ENCODE measurements around the gene IQSEC3. TPM values are rescaled to one million over a fixed set of nuclear protein-coding genes. Genes with fewer than 3 reads are reported as not detected.
"Not testable (repeated sequence)": the region's sequence is repeated elsewhere in the genome, so short reads cannot be mapped to it uniquely, and the experiment has no call there.

The IQSEC3 gene
- total RNA-seq, 1 donor from 2014 or later: not detected

DNA sequence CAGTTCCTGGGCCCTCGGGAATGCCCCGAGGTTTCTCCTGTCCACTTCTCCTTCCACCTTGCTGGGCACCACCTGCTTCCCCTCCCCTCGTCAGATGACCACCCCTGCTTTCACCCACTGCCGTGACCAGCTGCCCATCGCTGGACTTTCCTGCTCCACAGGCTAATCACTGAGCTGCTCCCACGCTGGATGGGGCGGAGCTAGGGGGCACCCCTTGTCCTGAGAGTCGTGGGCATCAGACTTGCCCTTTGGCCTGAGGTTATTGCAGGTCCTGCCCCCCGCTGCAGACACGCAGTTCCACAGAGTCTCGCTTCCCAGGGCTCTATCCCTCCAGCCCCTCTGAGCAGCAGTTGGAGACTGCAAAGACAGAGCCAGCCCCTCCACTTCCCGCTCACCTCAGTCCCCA is 147.0 kb downstream of the IQSEC3 start:
- DNase-seq (ENCODE audit: low read depth, low spot score): no peak

- no peak for DNase-seq (ENCODE audit: low read depth, low spot score)
These were observed 147.6 kb downstream of the IQSEC3 start, which contains the start of gene SLC6A12 for GRCh38 chr12:214003-214741. Gene SLC6A12 (minus strand): TSS chr12:214157. CDS start chr12:209986, 4,171 bp downstream.

DNA sequence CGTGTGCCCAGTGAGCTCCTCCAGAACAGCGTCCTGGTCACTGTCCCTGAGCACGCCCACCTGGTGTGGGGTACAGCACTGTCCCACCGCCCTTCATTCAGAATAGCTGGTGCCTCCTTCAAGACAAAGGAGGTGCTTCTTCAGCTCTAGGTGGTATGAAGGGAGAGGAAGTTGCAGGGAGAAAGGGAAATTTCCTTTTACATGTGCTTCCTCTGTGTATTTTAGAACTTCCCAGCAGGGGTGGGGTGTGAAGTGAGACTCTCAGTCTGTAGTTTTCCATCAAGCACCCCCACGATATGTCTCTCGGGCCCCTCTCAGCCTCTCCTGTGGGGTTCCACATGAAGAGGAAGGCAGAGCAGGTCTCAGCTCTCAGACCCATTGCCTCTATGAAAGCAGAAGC is 148.5 kb downstream of the IQSEC3 start:
- DNase-seq (ENCODE audit: low read depth, low spot score): no peak

DNA sequence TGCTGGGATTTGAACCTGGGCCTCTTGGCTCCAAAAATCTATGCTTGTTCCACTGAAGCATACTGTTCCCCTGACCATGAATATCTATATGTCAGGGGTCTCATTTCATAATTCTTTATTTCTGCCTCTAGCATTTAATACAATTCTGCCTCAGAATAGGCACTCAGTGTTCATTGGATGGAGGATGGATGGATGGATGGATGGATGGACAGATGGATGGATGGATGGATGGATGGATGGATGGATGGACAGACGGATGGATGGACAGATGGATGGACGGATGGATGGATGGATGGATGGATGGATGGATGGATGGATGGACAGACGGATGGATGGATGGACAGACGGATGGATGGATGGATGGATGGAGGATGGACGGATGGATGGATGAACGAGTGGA is 150.5 kb downstream of the IQSEC3 start:
- not testable (repeated sequence) for DNase-seq (ENCODE audit: low read depth, low spot score)

DNA sequence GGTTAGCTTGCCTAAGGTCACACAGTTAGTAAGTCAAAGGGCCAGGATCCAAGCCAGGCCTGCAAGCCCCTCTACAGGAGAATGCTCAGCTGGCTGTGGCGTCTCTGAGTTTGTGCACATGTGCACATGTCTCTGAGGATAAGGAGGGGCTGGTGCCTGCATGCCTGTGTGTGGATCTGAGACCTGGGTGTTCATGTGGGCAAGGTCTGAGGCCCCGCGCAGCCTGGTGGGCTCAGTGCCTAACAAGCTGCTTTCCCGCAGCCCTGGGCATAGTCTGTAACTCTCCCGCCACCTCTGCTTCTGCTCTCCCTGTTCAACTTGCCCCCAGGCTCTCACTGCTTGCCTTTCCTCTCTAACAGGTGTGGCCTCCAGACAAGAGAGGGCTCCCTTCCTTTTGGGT is 151.7 kb downstream of the IQSEC3 start:
- DNase-seq (ENCODE audit: low read depth, low spot score): no peak

GRCh38 chr12:218728-219590 is 152.4 kb downstream of the IQSEC3 start:
- no peak for DNase-seq (ENCODE audit: low read depth, low spot score)

DNA sequence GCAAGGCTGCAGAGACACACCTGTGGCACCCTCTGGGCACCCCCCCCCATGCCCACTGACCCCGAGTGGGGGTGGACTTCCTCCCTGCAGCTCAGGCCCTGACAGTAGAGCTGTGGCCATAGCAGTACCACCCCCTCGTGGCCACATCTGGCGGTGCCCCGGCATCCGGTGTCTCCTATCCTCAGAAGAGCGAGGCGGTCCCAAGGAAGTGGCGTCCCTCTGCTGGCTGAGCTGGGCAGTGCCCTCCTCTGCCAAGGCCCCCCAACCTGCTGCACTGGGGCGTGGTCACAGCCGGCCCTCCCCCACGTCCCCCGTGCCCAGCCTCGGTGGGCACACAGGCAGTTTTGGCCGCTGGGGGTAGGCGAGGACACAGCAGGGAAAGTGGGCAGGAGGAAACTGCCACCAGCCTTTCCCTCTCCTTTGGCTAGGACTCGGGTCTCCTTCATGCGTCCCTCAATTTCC is 153.4 kb downstream of the IQSEC3 start:
- DNase-seq (ENCODE audit: low read depth, low spot score): no peak

DNA sequence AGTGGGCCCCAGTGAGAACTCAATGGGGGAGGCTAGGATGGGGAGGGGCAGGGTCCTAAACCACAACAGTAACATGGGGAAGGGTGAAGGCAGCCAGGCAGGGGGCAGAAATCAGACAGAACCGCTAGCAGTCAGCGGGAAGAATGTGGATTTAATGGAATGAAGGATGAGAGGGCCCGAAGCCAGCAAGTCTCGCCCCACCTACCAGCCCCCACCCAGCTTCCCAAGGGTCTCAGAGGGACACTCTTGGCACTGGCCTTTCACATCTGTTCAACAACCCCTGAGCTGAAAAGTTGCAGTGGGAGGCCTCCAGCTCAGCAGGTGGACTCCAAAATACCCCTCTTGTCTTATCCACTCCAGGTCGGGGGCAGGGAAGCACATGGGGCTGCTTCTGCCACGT is 153.9 kb downstream of the IQSEC3 start:
- no peak for DNase-seq (ENCODE audit: low read depth, low spot score)

GRCh38 chr12:220946-221550 is 154.5 kb downstream of the IQSEC3 start:
- no peak for DNase-seq (ENCODE audit: low read depth, low spot score)

GRCh38 chr12:221736-222135 is 155.2 kb downstream of the IQSEC3 start:
- DNase-seq (ENCODE audit: low read depth, low spot score): no peak

DNA sequence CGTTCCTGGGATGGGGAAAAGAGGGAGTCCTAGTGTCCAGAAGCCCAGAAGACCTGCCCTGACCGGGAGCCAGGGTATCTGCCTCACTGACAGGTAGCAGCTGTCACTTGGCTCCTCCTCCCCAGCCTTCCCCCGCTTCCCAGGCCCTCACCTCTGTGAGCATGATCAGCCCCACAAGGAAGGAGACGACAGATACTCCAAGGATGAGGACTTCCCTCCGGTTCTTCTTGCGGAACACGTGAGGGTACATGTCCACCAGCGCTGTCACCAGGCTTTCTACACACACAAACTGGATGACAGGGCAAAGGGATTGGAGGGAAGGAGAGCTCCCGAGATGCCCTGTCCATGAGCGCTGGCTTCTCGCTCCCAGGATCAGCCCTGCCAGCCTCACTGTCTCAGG is 157.3 kb downstream of the IQSEC3 start:
- DNase-seq (ENCODE audit: low read depth, low spot score): no peak

DNA sequence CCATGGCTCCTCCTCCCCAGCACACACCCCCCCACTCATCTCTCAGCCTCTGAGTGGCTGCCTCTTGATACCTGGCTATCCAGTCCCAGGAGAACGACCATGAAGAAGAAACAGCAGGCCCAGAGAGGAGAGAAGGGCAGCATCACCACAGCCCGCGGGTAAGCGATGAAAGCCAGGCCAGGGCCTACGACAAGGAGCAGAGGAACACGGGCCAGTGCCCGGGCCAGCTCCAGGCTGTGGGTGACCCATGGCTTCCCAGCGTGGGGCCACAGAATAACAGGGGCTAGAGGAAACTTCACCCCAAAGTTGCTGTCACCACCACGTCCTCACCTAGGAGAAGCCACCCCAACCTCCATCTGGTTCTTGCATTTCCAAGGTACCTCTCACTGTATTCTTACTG is 157.8 kb downstream of the IQSEC3 start:
- DNase-seq (ENCODE audit: low read depth, low spot score): no peak

- no peak for DNase-seq (ENCODE audit: low read depth, low spot score)
These were observed 158.4 kb downstream of the IQSEC3 start for GRCh38 chr12:225012-225411.

DNA sequence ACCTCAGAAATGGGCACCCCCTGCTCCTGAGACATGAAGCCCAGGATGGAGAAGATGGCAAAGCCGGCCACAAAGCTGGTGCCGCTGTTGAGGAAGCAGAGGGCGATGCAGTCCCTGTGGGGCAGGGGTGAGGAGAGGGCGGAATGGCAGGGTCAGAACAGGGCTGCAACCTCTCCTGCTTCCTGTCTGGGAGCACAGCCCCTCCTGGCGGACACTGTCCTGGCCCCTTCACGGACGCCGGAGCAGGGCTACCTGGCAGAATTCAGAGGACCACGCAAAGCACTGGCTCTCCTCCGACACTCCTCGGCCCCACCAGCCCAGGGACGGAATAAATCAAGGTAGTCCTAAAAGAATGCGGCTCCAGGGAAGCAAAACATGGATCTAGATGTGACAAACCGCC is 159.8 kb downstream of the IQSEC3 start:
- no peak for DNase-seq (ENCODE audit: low read depth, low spot score)

GRCh38 chr12:227286-227915 is 160.8 kb downstream of the IQSEC3 start:
- no peak for DNase-seq (ENCODE audit: low read depth, low spot score)

Other genes with a start within 250 kb of the IQSEC3 start
- not detected in 2 replicates for gene SLC6A12, start 147.4 kb downstream of the IQSEC3 start, total RNA-seq
- not detected in 2 replicates for gene SLC6A13, start 196.1 kb downstream of the IQSEC3 start, total RNA-seq